NCI-H69 (cell line): Measurements from ENCODE around the gene HGD.
"Not testable (repeated sequence)": the region's sequence is repeated elsewhere in the genome, so short reads cannot be mapped to it uniquely, and the experiment has no call there.

ENCODE experiments used
- DNase-seq: peaks from one replicate; lab custom pipeline; 2025; lab: John Stamatoyannopoulos, UW

The HGD gene

GRCh38 chr3:120678984-120679383, 3.1 kb downstream of the HGD start:
- DNase-seq: peak; percentile 3

- DNase-seq: peak; percentile 4
Observed at GRCh38 chr3:120678331-120678947, 3.6 kb downstream of the HGD start.

GRCh38 chr3:120677193-120677592, 4.8 kb downstream of the HGD start:
- not testable (repeated sequence) for DNase-seq

GRCh38 chr3:120673116-120673515, 8.9 kb downstream of the HGD start:
- DNase-seq: peak; percentile 50

GRCh38 chr3:120670576-120670975, 11.5 kb downstream of the HGD start:
- DNase-seq: no peak

- no peak for DNase-seq
Observed at GRCh38 chr3:120664926-120665325, 17.1 kb downstream of the HGD start.

GRCh38 chr3:120661945-120662344, 20.1 kb downstream of the HGD start:
- DNase-seq: no peak

GRCh38 chr3:120661106-120661905, 20.7 kb downstream of the HGD start:
- no peak for DNase-seq

GRCh38 chr3:120659834-120660233, 22.2 kb downstream of the HGD start:
- DNase-seq: no peak

- no peak for DNase-seq
Observed at GRCh38 chr3:120659285-120659684, 22.8 kb downstream of the HGD start.

- DNase-seq: no peak
Observed at GRCh38 chr3:120652896-120653545, 29.0 kb downstream of the HGD start.

- no peak for DNase-seq
Observed at GRCh38 chr3:120652281-120652680, 29.8 kb downstream of the HGD start.

GRCh38 chr3:120650311-120650710, 31.7 kb downstream of the HGD start:
- no peak for DNase-seq

GRCh38 chr3:120649830-120650233, 32.2 kb downstream of the HGD start:
- DNase-seq: no peak

- DNase-seq: no peak
Observed at GRCh38 chr3:120648290-120648689, 33.7 kb downstream of the HGD start.

GRCh38 chr3:120646771-120647432, 35.1 kb downstream of the HGD start:
- DNase-seq: no peak

GRCh38 chr3:120645083-120645845, 36.8 kb downstream of the HGD start:
- DNase-seq: peak; percentile 6

GRCh38 chr3:120642368-120642948, 39.6 kb downstream of the HGD start:
- no peak for DNase-seq

- DNase-seq: no peak
Observed at GRCh38 chr3:120641696-120642246, 40.3 kb downstream of the HGD start.

GRCh38 chr3:120640231-120640630, 41.8 kb downstream of the HGD start:
- DNase-seq: no peak

GRCh38 chr3:120638820-120639219, 43.2 kb downstream of the HGD start:
- DNase-seq: not testable (repeated sequence)
